ENCODE data around the gene THBS3. TPM values are rescaled to one million over a fixed set of nuclear protein-coding genes. Genes with fewer than 3 reads are reported as not detected.

THBS3 gene
- total RNA-seq, 1 experiment from 2014 or later = 6.2 TPM

- intact Hi-C loops (cut with micrococcal nuclease; ENCODE audit: unreplicated experiment) = no loop called here
- BruUV-seq (replicated peaks) = no TSS peak
Observed at GRCh38 chr1:155171836-155172731, 35.6 kb downstream of the THBS3 start.

GRCh38 chr1:155170806-155171205 is 36.9 kb downstream of the THBS3 start:
- Histone ChIP-seq H3K36me3 (ENCODE audit: control insufficient read depth, insufficient read depth, low read length) (no peaks in the 10 kb centered on the region), H3K4me3 (ENCODE audit: low read depth, low read length) (no peak overlapping the region), H3K4me1 (peaks cover 11% of the 10 kb centered on the region; the same call in 1 of the 2 replicates), H3K27me3 (replicated peaks; ENCODE audit: control insufficient read depth, insufficient read depth, low read length) (no peaks in the 10 kb centered on the region), H3K9me3 (no peaks in the 10 kb centered on the region)
- ChIA-PET POLR2A (no interaction called here), CTCF (interaction anchor here (0.6 to 0.8 kb wide), 3 partner anchors 23 to 120 kb away, joined by 4 to 6 read pairs (median 4); no protein-coding TSS in a partner anchor)
- no peak overlapping the region for H3K27ac Mint-ChIP-seq (ENCODE audit: unreplicated experiment)
- H3K4me3 Mint-ChIP-seq (ENCODE audit: unreplicated experiment) = peak overlapping the region; percentile 23
- H3K4me1 Mint-ChIP-seq (ENCODE audit: low read depth, unreplicated experiment) = peaks cover 11% of the 10 kb centered on the region
- no peaks in the 10 kb centered on the region for H3K27me3 Mint-ChIP-seq (ENCODE audit: insufficient read depth, unreplicated experiment)
- no peak for TF ChIP-seq CTCF (IDR thresholded peaks at IDR 0.05; ENCODE audit: insufficient read depth in 1 of 2, low read depth in 1 of 2, low read length in 1 of 2, severe bottlenecking in 1 of 2, unreplicated experiment in 1 of 2)
- peaks cover 26% of the 10 kb centered on the region for H3K36me3 Mint-ChIP-seq (ENCODE audit: insufficient read depth, unreplicated experiment)
- intact Hi-C loops (cut with micrococcal nuclease; ENCODE audit: unreplicated experiment) = no loop called here
- DNase-seq = no peak
- no peaks in the 10 kb centered on the region for H3K9me3 Mint-ChIP-seq (ENCODE audit: unreplicated experiment)
- no TSS peak for BruUV-seq (replicated peaks)

More at GRCh38 chr1:155171836-155172731, 35.6 kb downstream of the THBS3 start:
- peak overlapping the region; percentile 67 for H3K4me3 ChIP-seq (ENCODE audit: low read depth, low read length)
- peak overlapping the region; percentile 98 for H3K4me3 Mint-ChIP-seq (ENCODE audit: unreplicated experiment)
- DNase-seq = no peak
- H3K9me3 Mint-ChIP-seq (ENCODE audit: unreplicated experiment) = no peaks in the 10 kb centered on the region
- H3K4me1 Mint-ChIP-seq (ENCODE audit: low read depth, unreplicated experiment) = peaks cover 11% of the 10 kb centered on the region
- no peaks in the 10 kb centered on the region for H3K27me3 ChIP-seq (replicated peaks; ENCODE audit: control insufficient read depth, insufficient read depth, low read length)
- peaks cover 26% of the 10 kb centered on the region for H3K36me3 Mint-ChIP-seq (ENCODE audit: insufficient read depth, unreplicated experiment)
- no peaks in the 10 kb centered on the region for H3K36me3 ChIP-seq (ENCODE audit: control insufficient read depth, insufficient read depth, low read length)
- H3K27ac Mint-ChIP-seq (ENCODE audit: unreplicated experiment) = peak overlapping the region; percentile 91
- no peaks in the 10 kb centered on the region for H3K27me3 Mint-ChIP-seq (ENCODE audit: insufficient read depth, unreplicated experiment)
- no peaks in the 10 kb centered on the region for H3K9me3 ChIP-seq
- ChIA-PET CTCF (interaction anchor here (0.6 to 2.1 kb wide), 18 partner anchors 8 to 121 kb away, joined by 3 to 77 read pairs (median 8); partner anchors contain the start of gene ADAM15), POLR2A (interaction anchor here (1.3 to 1.7 kb wide), 4 partner anchors 22 to 87 kb away, joined by 4 to 15 read pairs (median 7); partner anchors contain the start of gene MTX1)
- no peak for TF ChIP-seq CTCF (IDR thresholded peaks at IDR 0.05; ENCODE audit: insufficient read depth in 1 of 2, low read depth in 1 of 2, low read length in 1 of 2, severe bottlenecking in 1 of 2, unreplicated experiment in 1 of 2)
- peaks cover 20% of the 10 kb centered on the region; the same call in 1 of the 2 replicates for H3K4me1 ChIP-seq

GRCh38 chr1:155170101-155170785 is 37.5 kb downstream of the THBS3 start:
- Mint-ChIP-seq H3K4me3 (ENCODE audit: unreplicated experiment) (peak overlapping the region; percentile 23), H3K27ac (ENCODE audit: unreplicated experiment) (no peak overlapping the region), H3K9me3 (ENCODE audit: unreplicated experiment) (no peaks in the 10 kb centered on the region), H3K27me3 (ENCODE audit: insufficient read depth, unreplicated experiment) (no peaks in the 10 kb centered on the region), H3K4me1 (ENCODE audit: low read depth, unreplicated experiment) (peaks cover 11% of the 10 kb centered on the region), H3K36me3 (ENCODE audit: insufficient read depth, unreplicated experiment) (peaks cover 26% of the 10 kb centered on the region)
- CTCF ChIA-PET = interaction anchor here (0.6 to 1.4 kb wide), 3 partner anchors 22 to 119 kb away, joined by 4 to 6 read pairs (median 6); no protein-coding TSS in a partner anchor
- no peak for DNase-seq
- peaks cover 11% of the 10 kb centered on the region; the same call in 1 of the 2 replicates for H3K4me1 ChIP-seq
- no peaks in the 10 kb centered on the region for H3K27me3 ChIP-seq (replicated peaks; ENCODE audit: control insufficient read depth, insufficient read depth, low read length)
- POLR2A ChIA-PET = no interaction called here
- BruUV-seq (replicated peaks) = no TSS peak
- no peak overlapping the region for H3K4me3 ChIP-seq (ENCODE audit: low read depth, low read length)
- no peaks in the 10 kb centered on the region for H3K36me3 ChIP-seq (ENCODE audit: control insufficient read depth, insufficient read depth, low read length)
- intact Hi-C loops (cut with micrococcal nuclease; ENCODE audit: unreplicated experiment) = no loop called here
- TF ChIP-seq CTCF (IDR thresholded peaks at IDR 0.05; ENCODE audit: insufficient read depth in 1 of 2, low read depth in 1 of 2, low read length in 1 of 2, severe bottlenecking in 1 of 2, unreplicated experiment in 1 of 2) = no peak
- no peaks in the 10 kb centered on the region for H3K9me3 ChIP-seq

Data from Caco-2 (cell line).